ENCODE measurements around the gene RASSF8.

- TF ChIP-seq EZH2phosphoT487 (IDR thresholded peaks at IDR 0.05; ENCODE audit: borderline replicate concordance, low read depth, low read length), result no peak; the same call in 1 of the 2 replicates
- no peak for TF ChIP-seq CTCF (conservative IDR thresholded peaks at IDR 0.05; ENCODE audit: low read length)
Observed at GRCh38 chr12:26126340-26127284, 168.1 kb downstream of the RASSF8 start.

Measured in OCI-LY7 (cell line).